Esophagus (tissue), 2 donors: Measurements from ENCODE around the gene MPPED1. TPM values are rescaled to one million over a fixed set of nuclear protein-coding genes. Genes with fewer than 3 reads are reported as not detected.

ENCODE experiments used
- H3K27ac ChIP-seq, 2 donors: one replicate each; pipeline ENCODE4 v1.5.1; 2013; ENCODE audit warnings: low read depth in 2 of 2, mild to moderate bottlenecking in 2 of 2, inconsistent platforms in 1 of 2, low read length in 1 of 2, moderate library complexity in 1 of 2
- H3K27me3 ChIP-seq, 2 donors: one replicate each; pipeline ENCODE4 v1.6.1; 2013; ENCODE audit warnings: low read length in 2 of 2, control low read depth in 1 of 2, mild to moderate bottlenecking in 1 of 2; ENCODE audit not compliant: insufficient read depth in 2 of 2, control insufficient read depth in 1 of 2
- H3K36me3 ChIP-seq, 2 donors: one replicate each; pipeline ENCODE4 v1.6.1; 2013; ENCODE audit warnings: low read length in 1 of 2; ENCODE audit not compliant: control insufficient read depth in 2 of 2, insufficient read depth in 2 of 2
- H3K4me1 ChIP-seq, 2 donors: one replicate each; pipeline ENCODE4 v1.6.1; 2013; ENCODE audit warnings: low read length in 1 of 2; ENCODE audit not compliant: control insufficient read depth in 2 of 2, insufficient read depth in 2 of 2
- H3K4me3 ChIP-seq, 2 donors: one replicate each; pipeline ENCODE4 v1.5.1; 2013; ENCODE audit warnings: low read length in 2 of 2, mild to moderate bottlenecking in 2 of 2, low read depth in 1 of 2, moderate library complexity in 1 of 2
- H3K9me3 ChIP-seq, 2 donors: one replicate each; pipeline ENCODE4 v1.6.1; 2013; ENCODE audit warnings: mild to moderate bottlenecking in 2 of 2, low read depth in 1 of 2, low read length in 1 of 2, moderate library complexity in 1 of 2; ENCODE audit not compliant: control insufficient read depth in 2 of 2, insufficient read depth in 1 of 2
- WGBS, 2 donors: extraction: QIAGEN DNeasy Blood & Tissue Kit; methylation state at CpG; one replicate each; pipeline ENCODE4 v1.1.7; 2013; 5-methylcytosine and 5-hydroxymethylcytosine counted together
- polyA plus RNA-seq, 2 donors: library from polyadenylated mRNA; stranded (reverse); fragments of 200-250 nt; gene quantifications; one replicate each; pipeline ENCODE4 v1.2.3, GENCODE V29; 2013
- donor health status: healthy with polysubstance abuse.
- donor health status: Bipolar disorder and iron deficiency.

The MPPED1 gene
- polyA plus RNA-seq, 2 donors = 0.01 TPM; not detected in 1

GRCh38 chr22:43539572-43540528, 128.0 kb downstream of the MPPED1 start:
- whole genome bisulfite sequencing, 2 donors = 75 to 83% methylated on average over 31 of the region's 31 CpGs
- no peaks in the 10 kb centered on the region for H3K9me3 ChIP-seq
- H3K36me3 ChIP-seq = no peaks in the 10 kb centered on the region
- no peaks in the 10 kb centered on the region for H3K27me3 ChIP-seq
- no peak overlapping the region for H3K27ac ChIP-seq
- peaks cover 0 to 10% of the 10 kb centered on the region in 2 donors for H3K4me1 ChIP-seq
- H3K4me3 ChIP-seq = no peak overlapping the region

- 49 to 63% methylated on average over 4 of the region's 4 CpGs for WGBS, 2 donors
- Histone ChIP-seq H3K4me1 (peaks cover 0 to 8% of the 10 kb centered on the region in 2 donors), H3K9me3 (no peaks in the 10 kb centered on the region), H3K36me3 (no peaks in the 10 kb centered on the region), H3K27me3 (no peaks in the 10 kb centered on the region), H3K4me3 (no peak overlapping the region), H3K27ac (no peak overlapping the region)
Measured at GRCh38 chr22:43540529-43540923, 128.7 kb downstream of the MPPED1 start.

- Histone ChIP-seq H3K27me3 (no peaks in the 10 kb centered on the region), H3K36me3 (no peaks in the 10 kb centered on the region), H3K4me1 (peaks cover 0 to 6% of the 10 kb centered on the region in 2 donors), H3K9me3 (no peaks in the 10 kb centered on the region), H3K27ac (no peak overlapping the region), H3K4me3 (no peak overlapping the region)
- WGBS, 2 donors = 69 to 71% methylated on average over 6 of the region's 6 CpGs
Measured at GRCh38 chr22:43541022-43541421, 129.2 kb downstream of the MPPED1 start.

GRCh38 chr22:43541462-43542407, 129.9 kb downstream of the MPPED1 start:
- H3K4me1 ChIP-seq = peaks cover 0 to 6% of the 10 kb centered on the region in 2 donors
- 77 to 79% methylated on average over 18 of the region's 18 CpGs for WGBS, 2 donors
- H3K27ac ChIP-seq = no peak overlapping the region
- H3K36me3 ChIP-seq = no peaks in the 10 kb centered on the region
- H3K4me3 ChIP-seq = no peak overlapping the region
- H3K27me3 ChIP-seq = no peaks in the 10 kb centered on the region
- H3K9me3 ChIP-seq = no peaks in the 10 kb centered on the region

GRCh38 chr22:43542681-43543521, 131.1 kb downstream of the MPPED1 start:
- no peaks in the 10 kb centered on the region for H3K36me3 ChIP-seq
- H3K27me3 ChIP-seq = no peaks in the 10 kb centered on the region
- H3K27ac ChIP-seq = no peak overlapping the region
- H3K4me3 ChIP-seq = no peak overlapping the region
- H3K9me3 ChIP-seq = no peaks in the 10 kb centered on the region
- WGBS, 2 donors = 87 to 89% methylated on average over 23 of the region's 23 CpGs
- H3K4me1 ChIP-seq = peaks cover 0 to 6% of the 10 kb centered on the region in 2 donors

GRCh38 chr22:43543522-43544288, 131.9 kb downstream of the MPPED1 start:
- 84% methylated on average over 9 to 12 of the region's 12 CpGs for WGBS, 2 donors
- Histone ChIP-seq H3K4me1 (peaks cover 0 to 6% of the 10 kb centered on the region in 2 donors), H3K27ac (no peak overlapping the region), H3K4me3 (no peak overlapping the region), H3K27me3 (no peaks in the 10 kb centered on the region), H3K36me3 (no peaks in the 10 kb centered on the region), H3K9me3 (no peaks in the 10 kb centered on the region)

- Histone ChIP-seq H3K27me3 (no peaks in the 10 kb centered on the region), H3K9me3 (no peaks in the 10 kb centered on the region), H3K4me1 (peaks cover 0 to 5% of the 10 kb centered on the region in 2 donors), H3K4me3 (no peak overlapping the region), H3K36me3 (no peaks in the 10 kb centered on the region), H3K27ac (no peak overlapping the region)
- 72 to 80% methylated on average over 4 of the region's 4 CpGs for WGBS, 2 donors
Measured at GRCh38 chr22:43544289-43544673, 132.5 kb downstream of the MPPED1 start.

GRCh38 chr22:43546186-43546585, 134.4 kb downstream of the MPPED1 start:
- no peak overlapping the region for H3K27ac ChIP-seq
- H3K36me3 ChIP-seq = no peaks in the 10 kb centered on the region
- H3K9me3 ChIP-seq = no peaks in the 10 kb centered on the region
- H3K27me3 ChIP-seq = no peaks in the 10 kb centered on the region
- peaks cover 0 to 2% of the 10 kb centered on the region in 2 donors for H3K4me1 ChIP-seq
- 80 to 91% methylated on average over 5 of the region's 5 CpGs for WGBS, 2 donors
- H3K4me3 ChIP-seq = no peak overlapping the region
